RPMI7951 (cell line): ENCODE measurements around the gene MMP7. TPM values are rescaled to one million over a fixed set of nuclear protein-coding genes. Genes with fewer than 3 reads are reported as not detected.
A peak's percentile ranks its signal among the peaks of the same experiment; 100 is the strongest.

Experiments
- DNase-seq: peaks from one replicate; pipeline ENCODE4 v3.0.0-alpha.2; 2012; ENCODE audit warnings: low read depth
- total RNA-seq: library from RNA; depleted of rRNA; stranded (reverse); fragments of >200 nt; shearing (Covaris generic); gene quantifications from 2 replicates; pipeline ENCODE4 v1.2.3, GENCODE V29; 2014

Gene MMP7
- total RNA-seq, 1 experiment from 2014 or later = not detected

GRCh38 chr11:102495161-102496042 lies 35.1 kb downstream of the MMP7 start:
- peak; percentile 79 for DNase-seq

GRCh38 chr11:102494216-102494615 lies 36.3 kb downstream of the MMP7 start:
- peak; percentile 55 for DNase-seq

GRCh38 chr11:102493524-102493923 lies 37.0 kb downstream of the MMP7 start:
- no peak for DNase-seq

GRCh38 chr11:102491969-102492368 lies 38.6 kb downstream of the MMP7 start:
- no peak for DNase-seq

GRCh38 chr11:102489186-102490145 lies 41.1 kb downstream of the MMP7 start:
- DNase-seq = no peak

- no peak for DNase-seq
Observed at GRCh38 chr11:102488208-102488607, 42.3 kb downstream of the MMP7 start.

- no peak for DNase-seq
Observed at GRCh38 chr11:102487214-102487613, 43.3 kb downstream of the MMP7 start.

- DNase-seq = no peak
Observed at GRCh38 chr11:102486584-102486983, 44.0 kb downstream of the MMP7 start.

- DNase-seq = no peak
Observed at GRCh38 chr11:102485095-102485722, 45.3 kb downstream of the MMP7 start.

- DNase-seq = no peak
Observed at GRCh38 chr11:102482433-102482832, 48.1 kb downstream of the MMP7 start.

- DNase-seq = no peak
Observed at GRCh38 chr11:102479733-102480132, 50.8 kb downstream of the MMP7 start.

- DNase-seq = no peak
Observed at GRCh38 chr11:102478673-102479299, 51.8 kb downstream of the MMP7 start.

GRCh38 chr11:102476812-102477211 lies 53.7 kb downstream of the MMP7 start:
- no peak for DNase-seq

- DNase-seq = no peak
Observed at GRCh38 chr11:102476069-102476468, 54.5 kb downstream of the MMP7 start.

- peak; percentile 33 for DNase-seq
Observed at GRCh38 chr11:102473543-102473942, 57.0 kb downstream of the MMP7 start.

GRCh38 chr11:102472127-102472526 lies 58.4 kb downstream of the MMP7 start:
- no peak for DNase-seq

- DNase-seq = no peak
Observed at GRCh38 chr11:102471474-102471873, 59.1 kb downstream of the MMP7 start.
